ENCODE results near the gene OR52A5.

OR52A5 gene

DNA sequence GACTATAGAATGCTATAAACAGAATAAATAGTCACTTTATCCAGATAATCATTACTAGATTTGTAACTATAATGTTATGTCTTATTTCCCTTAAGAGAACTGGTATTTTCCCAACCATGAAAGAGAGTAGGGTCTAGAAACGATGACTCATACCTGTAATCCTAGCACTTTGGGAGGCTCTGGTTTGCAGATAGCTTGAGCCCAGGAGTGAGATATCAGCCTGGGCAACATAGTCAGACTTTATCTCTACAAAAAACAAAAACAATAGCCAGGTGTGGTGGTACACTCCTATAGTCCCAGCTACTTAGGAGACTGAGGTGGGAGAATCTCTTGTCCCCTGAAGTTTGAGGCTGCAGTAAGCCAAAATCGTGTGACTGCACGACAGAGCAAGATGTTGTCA, 30.9 kb downstream of the OR52A5 start:
- no peak for DNase-seq

GRCh38 chr11:5103066-5103465, 35.1 kb downstream of the OR52A5 start:
- DNase-seq: no peak

- DNase-seq: no peak
These were observed 35.9 kb downstream of the OR52A5 start for GRCh38 chr11:5102246-5102645.

DNA sequence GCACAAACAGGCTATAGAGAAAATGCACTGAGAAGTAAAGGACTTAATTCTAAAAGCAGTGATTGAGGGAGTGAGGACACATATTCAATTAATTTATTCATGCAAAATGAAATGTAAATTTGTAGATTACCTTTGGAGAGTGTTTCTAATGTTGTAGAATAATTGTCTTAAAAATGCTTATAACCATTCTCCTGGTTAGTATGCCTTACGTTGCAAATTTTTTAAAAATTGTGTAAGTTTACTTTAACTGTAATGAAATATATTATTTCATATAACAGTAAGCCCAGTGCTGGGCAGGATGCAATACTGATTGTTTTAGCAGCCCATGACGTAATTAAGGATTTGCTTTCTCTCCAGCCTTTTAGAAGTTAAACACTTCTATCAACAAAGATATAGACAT, 42.1 kb downstream of the OR52A5 start:
- DNase-seq: no peak

DNA sequence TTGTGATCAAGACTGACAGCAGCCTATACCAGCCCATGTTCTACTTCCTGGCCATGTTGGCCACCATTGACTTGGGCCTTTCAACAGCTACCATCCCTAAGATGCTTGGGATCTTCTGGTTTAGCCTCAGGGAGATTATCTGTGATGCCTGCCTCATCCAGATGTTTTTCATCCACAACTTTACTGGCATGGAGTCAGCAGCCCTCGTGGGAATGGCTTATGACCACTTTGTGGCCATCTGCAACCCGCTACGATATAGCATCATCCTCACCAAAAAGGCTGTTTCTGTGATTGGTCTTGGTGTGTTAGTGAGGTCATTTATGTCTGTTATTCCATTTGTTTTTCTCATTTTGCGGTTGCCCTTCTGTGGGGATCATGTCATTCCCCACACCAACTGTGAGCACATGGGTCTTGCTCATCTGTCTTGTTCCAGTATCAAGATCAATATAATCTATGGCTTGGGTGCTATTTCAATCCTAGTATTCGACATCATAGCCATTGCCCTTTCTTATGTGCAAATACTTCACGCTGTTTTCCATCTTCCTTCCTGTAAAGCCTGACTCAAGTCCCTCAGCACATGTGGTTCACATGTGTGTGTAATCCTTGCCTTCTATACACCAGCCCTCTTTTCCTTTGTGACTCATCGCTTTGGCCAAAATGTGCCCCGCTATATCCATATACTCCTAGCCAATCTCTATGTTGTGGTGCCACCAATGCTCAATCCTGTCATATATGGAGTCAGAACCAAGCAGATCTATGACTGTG, 45.2 kb downstream of the OR52A5 start:
- DNase-seq: no peak

GRCh38 chr11:5090668-5091067, 47.5 kb downstream of the OR52A5 start:
- DNase-seq: no peak

- DNase-seq: no peak
These were observed 49.6 kb downstream of the OR52A5 start for GRCh38 chr11:5088556-5088955.

GRCh38 chr11:5083602-5084001, 54.6 kb downstream of the OR52A5 start:
- no peak for DNase-seq

DNA sequence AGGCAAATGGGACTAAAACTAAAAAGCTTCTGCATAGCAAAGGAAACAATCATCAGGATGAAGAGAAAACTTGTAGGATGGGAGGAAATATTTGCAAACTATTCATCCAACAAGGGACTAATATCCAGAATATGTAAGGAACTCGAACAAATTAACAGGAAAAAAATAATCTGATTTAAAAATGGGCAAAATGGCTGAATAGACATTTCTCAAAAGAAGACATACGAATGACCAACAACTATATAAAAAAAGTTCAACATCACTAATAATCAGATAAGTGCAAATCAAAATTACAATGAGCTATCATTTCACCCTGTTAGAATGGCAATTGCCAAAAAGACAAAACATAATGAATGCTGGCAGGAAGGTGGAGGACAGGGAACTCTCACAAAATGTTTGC, 56.8 kb downstream of the OR52A5 start:
- DNase-seq: no peak

Measured in Kasumi-1 (cell line).